OCI-LY7 (cell line): ENCODE results near the gene MRPS17. TPM values are rescaled to one million over a fixed set of nuclear protein-coding genes. Genes with fewer than 3 reads are reported as not detected.

Experiments
- BruUV-seq: library from RNA; stranded (reverse); fragments of 400-500 nt; replicated peaks from 2 replicates; lab custom pipeline; 2021; lab: Mats Ljungman, UMichigan
- CTCF ChIA-PET: fragments of 300-600 bp; sonication (Branson Sonifier 250); formaldehyde crosslinking; loops from one replicate; lab custom pipeline; 2022; ENCODE audit warnings: antibody characterized with exemption; ENCODE audit not compliant: unreplicated experiment; lab: Charles Lee
- POLR2A ChIA-PET: fragments of 300-600 bp; sonication (Branson Sonifier 250); formaldehyde crosslinking; loops from one replicate; lab custom pipeline; 2022; ENCODE audit warnings: antibody characterized with exemption; lab: Charles Lee
- DNase-seq: peaks from one replicate; pipeline ENCODE4 v3.0.0-alpha.2; 2015; ENCODE audit warnings: low spot score
- H2AFZ ChIP-seq: fragments of 200-600 bp; sonication (generic), shearing (Covaris generic); 2 replicates; pipeline ENCODE4 v1.6.1; 2014; ENCODE audit warnings: mild to moderate bottlenecking, antibody characterized with exemption, low read length, moderate library complexity
- H3K27ac ChIP-seq: fragments of 200-600 bp; sonication (generic); 2 replicates; pipeline ENCODE4 v1.5.1; 2014; ENCODE audit warnings: mixed run types, low read depth, mild to moderate bottlenecking, moderate library complexity, low read length, inconsistent platforms; ENCODE audit not compliant: poor library complexity, severe bottlenecking
- H3K36me3 ChIP-seq: fragments of 200-600 bp; sonication (generic); 2 replicates; pipeline ENCODE4 v1.6.1; 2014; ENCODE audit warnings: mild to moderate bottlenecking, antibody characterized with exemption, low read length, moderate library complexity, mixed read lengths; ENCODE audit not compliant: insufficient read depth
- H3K4me1 ChIP-seq: fragments of 200-600 bp; sonication (generic); 2 replicates; pipeline ENCODE4 v1.5.1; 2014; ENCODE audit warnings: mild to moderate bottlenecking, low read length; ENCODE audit not compliant: insufficient read depth, poor library complexity, severe bottlenecking
- H3K4me2 ChIP-seq: fragments of 200-600 bp; sonication (generic); 2 replicates; pipeline ENCODE4 v1.6.1; 2014; ENCODE audit warnings: mild to moderate bottlenecking, low read length
- H3K4me3 ChIP-seq: fragments of 200-600 bp; sonication (generic); 2 replicates; pipeline ENCODE4 v1.5.1; 2014; ENCODE audit warnings: mild to moderate bottlenecking, low read depth, low read length; ENCODE audit not compliant: poor library complexity, severe bottlenecking
- H3K79me2 ChIP-seq: fragments of 200-600 bp; sonication (generic); 2 replicates; pipeline ENCODE4 v1.6.1; 2016; ENCODE audit warnings: low read depth, mild to moderate bottlenecking, low read length, moderate library complexity, mixed read lengths; ENCODE audit not compliant: insufficient read depth
- H3K9me2 ChIP-seq: fragments of 200-600 bp; sonication (generic); 2 replicates; pipeline ENCODE4 v1.6.1; 2016; ENCODE audit warnings: mild to moderate bottlenecking, low read length, mixed read lengths; ENCODE audit not compliant: insufficient read depth
- H3K9me3 ChIP-seq: fragments of 200-600 bp; sonication (generic); 2 replicates; pipeline ENCODE4 v1.6.1; 2014; ENCODE audit warnings: mild to moderate bottlenecking, mixed run types, low read length, mixed read lengths
- H4K20me1 ChIP-seq: fragments of 200-600 bp; sonication (generic); 2 replicates; pipeline ENCODE4 v1.6.1; 2014; ENCODE audit warnings: mild to moderate bottlenecking, antibody characterized with exemption, low read length, moderate library complexity, mixed read lengths; ENCODE audit not compliant: insufficient read depth
- CTCF ChIP-seq: fragments of 200-600 bp; sonication (generic); conservative IDR thresholded peaks from 2 replicates; pipeline ENCODE4 v1.5.1; 2014; ENCODE audit warnings: mild to moderate bottlenecking, antibody characterized with exemption, low read length, moderate library complexity, mixed read lengths
- EZH2phosphoT487 ChIP-seq: fragments of 200-600 bp; sonication (generic); IDR thresholded peaks from 2 replicates; pipeline ENCODE4 v1.6.1; 2018; ENCODE audit warnings: low read depth, borderline replicate concordance, mild to moderate bottlenecking, mixed run types, antibody characterized with exemption, low read length, moderate library complexity, mixed read lengths
- intact Hi-C: fragments of 100-400 bp; cut with micrococcal nuclease; formaldehyde crosslinking; loops from one replicate; pipeline ENCODE4 v1.10.0; 2022; ENCODE audit not compliant: unreplicated experiment
- total RNA-seq, 2 experiments: library from RNA; depleted of rRNA in 1 of 2; stranded (reverse); fragments of >200 nt in 1 of 2; shearing (Covaris generic) in 1 of 2; gene quantifications; 2 replicates each; pipeline ENCODE4 v1.2.3, GENCODE V29; 2014 to 2022

Gene MRPS17
- total RNA-seq, 2 experiments from 2014 or later: 23.2 to 27.8 TPM

- ChIA-PET POLR2A (interaction anchor here (0.5 to 1.4 kb wide), 2 partner anchors 18 to 106 kb away, joined by 3 read pairs; no protein-coding TSS in a partner anchor), CTCF (no interaction called here)
- no peaks in the 10 kb centered on the region for H3K9me2 ChIP-seq
- peaks cover 41% of the 10 kb centered on the region for H3K36me3 ChIP-seq
- no peak overlapping the region for H3K4me3 ChIP-seq
- no peaks in the 10 kb centered on the region for H3K79me2 ChIP-seq
- H3K27ac ChIP-seq: no peak overlapping the region
- H3K4me2 ChIP-seq: no peak overlapping the region
- intact Hi-C loops: no loop called here
- DNase-seq: no peak
- no peaks in the 10 kb centered on the region for H3K9me3 ChIP-seq
- H3K4me1 ChIP-seq: no peaks in the 10 kb centered on the region
- TF ChIP-seq EZH2phosphoT487 (no peak), CTCF (no peak)
- no peak overlapping the region for H2AFZ ChIP-seq
- H4K20me1 ChIP-seq: no peaks in the 10 kb centered on the region
- BruUV-seq: no TSS peak
These were observed 45.3 kb downstream of the MRPS17 start for GRCh38 chr7:55996856-55997500.

GRCh38 chr7:56003749-56004148, 52.1 kb downstream of the MRPS17 start:
- Histone ChIP-seq H4K20me1 (no peaks in the 10 kb centered on the region), H3K27ac (no peak overlapping the region), H3K36me3 (peaks cover 8% of the 10 kb centered on the region), H3K9me3 (no peaks in the 10 kb centered on the region), H3K9me2 (no peaks in the 10 kb centered on the region), H2AFZ (no peak overlapping the region), H3K4me2 (no peak overlapping the region), H3K79me2 (no peaks in the 10 kb centered on the region), H3K4me1 (no peaks in the 10 kb centered on the region), H3K4me3 (no peak overlapping the region)
- ChIA-PET CTCF (no interaction called here), POLR2A (interaction anchor here (0.7 kb wide), 1 partner anchor 456 kb away, joined by 3 read pairs; no protein-coding TSS in a partner anchor)
- TF ChIP-seq EZH2phosphoT487 (no peak), CTCF (no peak)
- no TSS peak for BruUV-seq
- no peak for DNase-seq
- intact Hi-C loops: loop anchor here (1.0 kb wide), 1 partner anchor 71 kb away; no protein-coding TSS in a partner anchor

Other genes with a start within 250 kb of the MRPS17 start
- gene SEPTIN14, start 89.1 kb upstream of the MRPS17 start, total RNA-seq (2014; rRNA removed; shearing (Covaris generic)): not detected in 2 replicates
- gene SEPTIN14, start 89.1 kb upstream of the MRPS17 start, total RNA-seq (2022): not detected in 2 replicates
- gene ZNF713, start 64.4 kb upstream of the MRPS17 start, total RNA-seq (2014; rRNA removed; shearing (Covaris generic)): 2.1 and 3.3 TPM in 2 replicates
- 1.8 and 2.3 TPM in 2 replicates for gene ZNF713, start 64.4 kb upstream of the MRPS17 start, total RNA-seq (2022)
- 28.9 and 35.9 TPM in 2 replicates for gene NIPSNAP2, start 12.7 kb downstream of the MRPS17 start, total RNA-seq (2014; rRNA removed; shearing (Covaris generic))
- gene NIPSNAP2, start 12.7 kb downstream of the MRPS17 start, total RNA-seq (2022): 49.9 and 53.1 TPM in 2 replicates
- gene PSPH, start 99.6 kb downstream of the MRPS17 start, total RNA-seq (2014; rRNA removed; shearing (Covaris generic)): 62.9 and 64.7 TPM in 2 replicates
- gene PSPH, start 99.6 kb downstream of the MRPS17 start, total RNA-seq (2022): 45.1 and 55.3 TPM in 2 replicates
- 151 and 196 TPM in 2 replicates for gene CCT6A, start 99.9 kb downstream of the MRPS17 start, total RNA-seq (2014; rRNA removed; shearing (Covaris generic))
- 181 and 219 TPM in 2 replicates for gene CCT6A, start 99.9 kb downstream of the MRPS17 start, total RNA-seq (2022)
- gene SUMF2, start 112.4 kb downstream of the MRPS17 start, total RNA-seq (2014; rRNA removed; shearing (Covaris generic)): 46.4 and 60.8 TPM in 2 replicates
- 107 and 110 TPM in 2 replicates for gene SUMF2, start 112.4 kb downstream of the MRPS17 start, total RNA-seq (2022)
- gene PHKG1, start 141.1 kb downstream of the MRPS17 start, total RNA-seq (2014; rRNA removed; shearing (Covaris generic)): 1.8 and 5.6 TPM in 2 replicates
- gene PHKG1, start 141.1 kb downstream of the MRPS17 start, total RNA-seq (2022): 2.2 and 3.3 TPM in 2 replicates
- 381 and 517 TPM in 2 replicates for gene CHCHD2, start 154.6 kb downstream of the MRPS17 start, total RNA-seq (2014; rRNA removed; shearing (Covaris generic))
- 478 and 522 TPM in 2 replicates for gene CHCHD2, start 154.6 kb downstream of the MRPS17 start, total RNA-seq (2022)
- not detected in 2 replicates for gene NUPR2, start 164.5 kb downstream of the MRPS17 start, total RNA-seq (2014; rRNA removed; shearing (Covaris generic))
- gene NUPR2, start 164.5 kb downstream of the MRPS17 start, total RNA-seq (2022): not detected in 2 replicates